Esophagus squamous epithelium (tissue), 5 donors: ENCODE results near the gene DLG5. TPM values are rescaled to one million over a fixed set of nuclear protein-coding genes. Genes with fewer than 3 reads are reported as not detected.

Experiments used
- DNase-seq: peaks from one replicate; lab custom pipeline; 2025; lab: John Stamatoyannopoulos, UW
- H3K27ac ChIP-seq, 4 donors: fragments of 200-600 bp; sonication (generic); one replicate each; pipeline ENCODE4 v1.5.1; 2016 to 2019; ENCODE audit warnings: mild to moderate bottlenecking in 1 of 4
- H3K27me3 ChIP-seq, 4 donors: fragments of 200-600 bp; sonication (generic); 1 replicate in 3 of 4; 2 replicates in 1 of 4; pipeline versions ENCODE4 v1.5.1 to v1.6.0; 2017 to 2021; ENCODE audit warnings: antibody characterized with exemption in 1 of 4
- H3K36me3 ChIP-seq, 3 donors: fragments of 200-600 bp; sonication (generic); one replicate each; pipeline ENCODE4 v1.5.1; 2016 to 2019
- H3K4me1 ChIP-seq, 3 donors: fragments of 200-600 bp; sonication (generic); one replicate each; pipeline ENCODE4 v1.5.1; 2017 to 2019
- H3K4me3 ChIP-seq, 4 donors: fragments of 200-600 bp; sonication (generic); 1 replicate in 3 of 4; 2 replicates in 1 of 4; pipeline ENCODE4 v1.5.1; 2016 to 2019; ENCODE audit warnings: mild to moderate bottlenecking in 2 of 4, moderate library complexity in 1 of 4
- H3K9me3 ChIP-seq, 3 donors: fragments of 200-600 bp; sonication (generic); one replicate each; pipeline ENCODE4 v1.5.1; 2016 to 2019
- CTCF ChIP-seq, 6 experiments: fragments of 450-650 bp in 4 of 6; fragments of 200-600 bp in 2 of 6; sonication (generic) in 2 of 6; IDR thresholded peaks; one replicate each; pipeline ENCODE4 v1.5.1; 2016 to 2019; ENCODE audit warnings: antibody characterized with exemption in 6 of 6, mild to moderate bottlenecking in 4 of 6, moderate library complexity in 4 of 6
- POLR2A ChIP-seq, 4 donors: fragments of 450-650 bp; IDR thresholded peaks; one replicate each; pipeline ENCODE4 v1.6.1; 2017; ENCODE audit warnings: antibody characterized with exemption in 4 of 4, mild to moderate bottlenecking in 4 of 4, moderate library complexity in 3 of 4
- WGBS, 2 donors: methylation state at CpG; one replicate each; pipeline ENCODE4 v1.1.5; 2018; 5-methylcytosine and 5-hydroxymethylcytosine counted together
- intact Hi-C: fragments of 100-400 bp; cut with DNase I; formaldehyde crosslinking; loops from one replicate; pipeline ENCODE4 v1.15.0; 2022
- small RNA-seq, 4 donors: library from RNA; depleted of rRNA; stranded (forward); fragments of <200 nt; gene quantifications; one replicate each; pipeline ENCODE3, GENCODE V24; 2016
- total RNA-seq, 4 donors: library from RNA; depleted of rRNA; stranded (reverse); fragments of >200 nt; gene quantifications; one replicate each; pipeline ENCODE4 v1.1.0, GENCODE V29; 2016
- donor health status: DM: yes; HTN: yes; CAD: no.

DLG5 gene
- total RNA-seq, 4 donors from 2014 or later: 34.1 to 50.9 (median 41.3) TPM

GRCh38 chr10:77746047-77746707 lies 180.4 kb downstream of the DLG5 start:
- intact Hi-C loops: no loop called here
- peaks cover 0 to 6% (median 0%) of the 10 kb centered on the region in 3 donors for H3K9me3 ChIP-seq
- WGBS, 2 donors: 71 to 86% methylated on average over 8 to 12 of the region's 13 CpGs
- no peaks in the 10 kb centered on the region for H3K27me3 ChIP-seq
- H3K27ac ChIP-seq: no peak overlapping the region
- DNase-seq: no peak
- no peak overlapping the region for H3K4me3 ChIP-seq
- TF ChIP-seq CTCF (IDR thresholded peaks at IDR 0.05) (no peak), POLR2A (IDR thresholded peaks at IDR 0.05) (no peak)
- H3K4me1 ChIP-seq: no peaks in the 10 kb centered on the region
- no peaks in the 10 kb centered on the region for H3K36me3 ChIP-seq

GRCh38 chr10:77744245-77744644 lies 182.3 kb downstream of the DLG5 start:
- TF ChIP-seq POLR2A (IDR thresholded peaks at IDR 0.05): no peak
- no peak for TF ChIP-seq CTCF (IDR thresholded peaks at IDR 0.05)
- no peaks in the 10 kb centered on the region for H3K27me3 ChIP-seq
- peaks cover 0 to 5% (median 0%) of the 10 kb centered on the region in 3 donors for H3K9me3 ChIP-seq
- H3K4me3 ChIP-seq: no peak overlapping the region
- H3K4me1 ChIP-seq: no peaks in the 10 kb centered on the region
- H3K36me3 ChIP-seq: no peaks in the 10 kb centered on the region
- H3K27ac ChIP-seq: no peak overlapping the region
- intact Hi-C loops: no loop called here
- 43 to 79% methylated on average over 4 of the region's 4 CpGs for WGBS, 2 donors
- DNase-seq: no peak

- Histone ChIP-seq H3K4me3 (no peak overlapping the region), H3K27ac (no peak overlapping the region), H3K36me3 (no peaks in the 10 kb centered on the region), H3K4me1 (no peaks in the 10 kb centered on the region), H3K9me3 (peaks cover 0 to 5% (median under 1%) of the 10 kb centered on the region in 3 donors), H3K27me3 (no peaks in the 10 kb centered on the region)
- TF ChIP-seq POLR2A (IDR thresholded peaks at IDR 0.05) (no peak), CTCF (IDR thresholded peaks at IDR 0.05) (no peak)
- DNase-seq: no peak
- WGBS, 2 donors: 81 to 87% methylated on average over 2 to 5 of the region's 5 CpGs
- intact Hi-C loops: no loop called here
Observed at GRCh38 chr10:77742172-77742571, 184.4 kb downstream of the DLG5 start.

- no peak overlapping the region for H3K4me3 ChIP-seq
- H3K27me3 ChIP-seq: no peaks in the 10 kb centered on the region
- WGBS, 2 donors: 81 to 90% methylated on average over 2 of the region's 2 CpGs
- peaks cover 0 to 5% (median 5%) of the 10 kb centered on the region in 3 donors for H3K9me3 ChIP-seq
- intact Hi-C loops: no loop called here
- no peaks in the 10 kb centered on the region for H3K36me3 ChIP-seq
- no peak for TF ChIP-seq CTCF (IDR thresholded peaks at IDR 0.05)
- no peak for TF ChIP-seq POLR2A (IDR thresholded peaks at IDR 0.05)
- H3K27ac ChIP-seq: no peak overlapping the region
- no peaks in the 10 kb centered on the region for H3K4me1 ChIP-seq
- no peak for DNase-seq
Observed at GRCh38 chr10:77741746-77742145, 184.8 kb downstream of the DLG5 start.

Small RNA genes lying within 50 kb of the gene (small RNA-seq; reads per million reads assigned to genes)
- gene RF00017 (0 reads per million in 4 donors), gene RN7SL284P (0 reads per million in 4 donors), gene RNU6-1266P (0 reads per million in 4 donors)

Other genes with a start within 250 kb of the DLG5 start
- gene POLR3A, start 102.8 kb upstream of the DLG5 start, total RNA-seq: 10 to 100 TPM in 3 of 4 donors, 1 to 10 TPM in 1; 8.3 to 13.5 (median 12.0) TPM
- 1,000 to 10,000 TPM; 1,266 to 3,992 (median 2,440) TPM for gene RPS24, start 107.1 kb upstream of the DLG5 start, total RNA-seq